ENCODE measurements around the gene MAPK8IP3.

Gene MAPK8IP3

DNA sequence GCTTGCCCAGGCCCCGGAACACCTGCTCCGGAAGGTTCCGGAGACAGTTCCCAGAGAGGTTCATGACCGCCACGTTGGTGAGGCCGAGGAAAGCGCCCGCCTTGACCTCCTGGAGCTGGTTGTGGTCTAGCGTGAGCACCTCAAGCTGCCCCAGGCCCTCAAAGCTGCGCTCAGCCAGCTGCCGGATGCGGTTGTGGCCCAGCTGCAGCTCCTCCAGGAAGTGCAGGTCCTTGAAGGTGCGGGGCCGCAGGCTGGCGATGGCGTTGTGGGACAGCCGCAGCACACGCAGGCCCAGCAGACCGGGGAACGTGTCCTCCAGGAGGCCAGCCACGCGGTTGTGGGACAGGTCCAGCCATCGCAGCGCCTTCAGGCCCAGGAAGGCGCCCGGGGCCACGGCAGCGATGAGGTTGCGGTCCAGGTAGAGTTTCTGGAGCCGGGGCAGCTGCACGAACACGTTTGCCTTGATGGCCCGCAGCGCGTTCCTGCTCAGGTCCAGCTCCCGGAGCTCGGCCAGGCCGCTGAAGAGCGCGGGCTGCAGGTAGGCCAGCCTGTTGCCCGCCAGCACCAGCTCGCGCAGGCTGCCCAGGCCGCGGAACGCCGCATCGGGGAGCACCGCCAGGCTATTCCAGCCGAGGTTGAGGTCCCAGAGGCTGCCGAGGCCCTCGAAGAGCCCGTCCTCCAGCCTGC is 85.4 kb downstream of the MAPK8IP3 start:
- H4K20me1 ChIP-seq (ENCODE audit: insufficient read depth, low read length, poor library complexity, severe bottlenecking), result no peaks in the 10 kb centered on the region
- no peak overlapping the region for H3K9ac ChIP-seq (ENCODE audit: low read depth, low read length, poor library complexity, severe bottlenecking)
- no peak overlapping the region for H2AFZ ChIP-seq (ENCODE audit: low read length)
- no peaks in the 10 kb centered on the region for H3F3A ChIP-seq (ENCODE audit: low read depth)
- no peaks in the 10 kb centered on the region for H3K36me3 ChIP-seq (ENCODE audit: insufficient read depth, low read length)
- no peaks in the 10 kb centered on the region for H3K4me1 ChIP-seq (ENCODE audit: insufficient read depth, low read length, poor library complexity, severe bottlenecking)
- H3K4me2 ChIP-seq (ENCODE audit: low read depth, low read length, poor library complexity, severe bottlenecking), result no peak overlapping the region
- no peaks in the 10 kb centered on the region for H3K27me3 ChIP-seq (ENCODE audit: insufficient read depth, low read length, poor library complexity, severe bottlenecking)
- TF ChIP-seq CTCF (conservative IDR thresholded peaks at IDR 0.05; ENCODE audit: low read length) (no peak), EZH2phosphoT487 (IDR thresholded peaks at IDR 0.05; ENCODE audit: borderline replicate concordance) (no peak)
- no peaks in the 10 kb centered on the region for H3K79me2 ChIP-seq (ENCODE audit: insufficient read depth, low read length)
- no peaks in the 10 kb centered on the region for H3K9me2 ChIP-seq (replicated peaks; ENCODE audit: low read depth, low read length)
- no peaks in the 10 kb centered on the region for H3K9me3 ChIP-seq (ENCODE audit: insufficient read depth, low read depth, low read length)
- H3K4me3 ChIP-seq (ENCODE audit: low read length, poor library complexity, severe bottlenecking), result no peak overlapping the region

- H3K4me1 ChIP-seq (ENCODE audit: insufficient read depth, low read length, poor library complexity, severe bottlenecking), result no peaks in the 10 kb centered on the region
- H4K20me1 ChIP-seq (ENCODE audit: insufficient read depth, low read length, poor library complexity, severe bottlenecking), result no peaks in the 10 kb centered on the region
- no peaks in the 10 kb centered on the region for H3K79me2 ChIP-seq (ENCODE audit: insufficient read depth, low read length)
- H3K4me3 ChIP-seq (ENCODE audit: low read length, poor library complexity, severe bottlenecking), result no peak overlapping the region
- H3K27me3 ChIP-seq (ENCODE audit: insufficient read depth, low read length, poor library complexity, severe bottlenecking), result no peaks in the 10 kb centered on the region
- no peaks in the 10 kb centered on the region for H3K9me3 ChIP-seq (ENCODE audit: insufficient read depth, low read depth, low read length)
- no peak for TF ChIP-seq EZH2phosphoT487 (IDR thresholded peaks at IDR 0.05; ENCODE audit: borderline replicate concordance)
- no peak for TF ChIP-seq CTCF (conservative IDR thresholded peaks at IDR 0.05; ENCODE audit: low read length)
- no peaks in the 10 kb centered on the region for H3F3A ChIP-seq (ENCODE audit: low read depth)
- no peak overlapping the region for H3K9ac ChIP-seq (ENCODE audit: low read depth, low read length, poor library complexity, severe bottlenecking)
- no peaks in the 10 kb centered on the region for H3K9me2 ChIP-seq (replicated peaks; ENCODE audit: low read depth, low read length)
- H3K36me3 ChIP-seq (ENCODE audit: insufficient read depth, low read length), result no peaks in the 10 kb centered on the region
- H3K4me2 ChIP-seq (ENCODE audit: low read depth, low read length, poor library complexity, severe bottlenecking), result no peak overlapping the region
- no peak overlapping the region for H2AFZ ChIP-seq (ENCODE audit: low read length)
These were observed 86.2 kb downstream of the MAPK8IP3 start for GRCh38 chr16:1791943-1792812.

GRCh38 chr16:1792836-1793577 is 87.0 kb downstream of the MAPK8IP3 start:
- H3K79me2 ChIP-seq (ENCODE audit: insufficient read depth, low read length), result no peaks in the 10 kb centered on the region
- H2AFZ ChIP-seq (ENCODE audit: low read length), result no peak overlapping the region
- no peaks in the 10 kb centered on the region for H3K9me2 ChIP-seq (replicated peaks; ENCODE audit: low read depth, low read length)
- H3K4me2 ChIP-seq (ENCODE audit: low read depth, low read length, poor library complexity, severe bottlenecking), result no peak overlapping the region
- no peak overlapping the region for H3K4me3 ChIP-seq (ENCODE audit: low read length, poor library complexity, severe bottlenecking)
- H3F3A ChIP-seq (ENCODE audit: low read depth), result no peaks in the 10 kb centered on the region
- TF ChIP-seq CTCF (conservative IDR thresholded peaks at IDR 0.05; ENCODE audit: low read length) (no peak), EZH2phosphoT487 (IDR thresholded peaks at IDR 0.05; ENCODE audit: borderline replicate concordance) (no peak)
- H4K20me1 ChIP-seq (ENCODE audit: insufficient read depth, low read length, poor library complexity, severe bottlenecking), result no peaks in the 10 kb centered on the region
- H3K36me3 ChIP-seq (ENCODE audit: insufficient read depth, low read length), result no peaks in the 10 kb centered on the region
- H3K27me3 ChIP-seq (ENCODE audit: insufficient read depth, low read length, poor library complexity, severe bottlenecking), result no peaks in the 10 kb centered on the region
- no peaks in the 10 kb centered on the region for H3K9me3 ChIP-seq (ENCODE audit: insufficient read depth, low read depth, low read length)
- no peaks in the 10 kb centered on the region for H3K4me1 ChIP-seq (ENCODE audit: insufficient read depth, low read length, poor library complexity, severe bottlenecking)
- no peak overlapping the region for H3K9ac ChIP-seq (ENCODE audit: low read depth, low read length, poor library complexity, severe bottlenecking)

All from Loucy (cell line).